ENCODE measurements around the gene FGFBP2.

The FGFBP2 gene

GRCh38 chr4:15990570-15991285 is 27.8 kb upstream of the FGFBP2 start:
- no peak overlapping the region for H3K9ac ChIP-seq (ENCODE audit: low read length)
- no peak overlapping the region for H3K27ac ChIP-seq (ENCODE audit: low read depth, low read length)
- no peaks in the 10 kb centered on the region for H3K4me1 ChIP-seq (ENCODE audit: insufficient read depth, low read length)
- H3K4me3 ChIP-seq (ENCODE audit: low read depth in 1 of 2, low read length in 2 of 2): no peak overlapping the region
- H3K36me3 ChIP-seq (ENCODE audit: insufficient read depth, low read length): no peaks in the 10 kb centered on the region
- no peaks in the 10 kb centered on the region for H3K9me3 ChIP-seq (ENCODE audit: low read length)
- no peaks in the 10 kb centered on the region for H3K27me3 ChIP-seq (ENCODE audit: control insufficient read depth in 1 of 2, insufficient read depth in 2 of 2, low read length in 2 of 2)

DNA sequence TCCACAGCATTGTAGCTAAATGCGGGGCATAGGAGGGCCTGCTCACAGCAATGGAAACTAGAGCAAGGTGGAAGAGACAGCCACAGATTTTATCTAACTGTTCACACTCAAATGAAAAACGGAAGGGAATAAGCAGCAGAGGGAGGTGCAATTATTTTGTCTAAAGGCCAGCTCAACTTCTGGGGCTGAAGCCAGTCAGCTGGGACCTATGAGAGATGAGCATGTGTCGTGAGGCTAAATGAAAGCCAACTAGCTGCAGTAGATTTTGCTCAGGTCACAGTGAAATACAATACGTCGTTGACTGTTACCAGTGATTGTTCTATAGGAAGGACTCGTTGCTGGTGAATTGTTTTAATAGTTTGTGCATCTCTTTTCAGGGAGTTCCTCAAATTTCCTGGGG is 26.4 kb upstream of the FGFBP2 start:
- Histone ChIP-seq H3K9me3 (ENCODE audit: low read length) (no peaks in the 10 kb centered on the region), H3K27me3 (ENCODE audit: control insufficient read depth in 1 of 2, insufficient read depth in 2 of 2, low read length in 2 of 2) (no peaks in the 10 kb centered on the region), H3K4me1 (ENCODE audit: insufficient read depth, low read length) (no peaks in the 10 kb centered on the region), H3K4me3 (ENCODE audit: low read depth in 1 of 2, low read length in 2 of 2) (no peak overlapping the region), H3K27ac (ENCODE audit: low read depth, low read length) (no peak overlapping the region), H3K9ac (ENCODE audit: low read length) (no peak overlapping the region), H3K36me3 (ENCODE audit: insufficient read depth, low read length) (no peaks in the 10 kb centered on the region)

GRCh38 chr4:15988222-15988621 is 25.2 kb upstream of the FGFBP2 start:
- Histone ChIP-seq H3K4me1 (ENCODE audit: insufficient read depth, low read length) (no peaks in the 10 kb centered on the region), H3K27me3 (ENCODE audit: control insufficient read depth in 1 of 2, insufficient read depth in 2 of 2, low read length in 2 of 2) (no peaks in the 10 kb centered on the region), H3K4me3 (ENCODE audit: low read depth in 1 of 2, low read length in 2 of 2) (no peak overlapping the region), H3K9me3 (ENCODE audit: low read length) (no peaks in the 10 kb centered on the region), H3K27ac (ENCODE audit: low read depth, low read length) (no peak overlapping the region), H3K9ac (ENCODE audit: low read length) (no peak overlapping the region), H3K36me3 (ENCODE audit: insufficient read depth, low read length) (no peaks in the 10 kb centered on the region)

GRCh38 chr4:15986907-15987306 is 23.9 kb upstream of the FGFBP2 start:
- no peaks in the 10 kb centered on the region for H3K27me3 ChIP-seq (ENCODE audit: control insufficient read depth in 1 of 2, insufficient read depth in 2 of 2, low read length in 2 of 2)
- H3K4me3 ChIP-seq (ENCODE audit: low read depth in 1 of 2, low read length in 2 of 2): no peak overlapping the region
- no peaks in the 10 kb centered on the region for H3K36me3 ChIP-seq (ENCODE audit: insufficient read depth, low read length)
- H3K27ac ChIP-seq (ENCODE audit: low read depth, low read length): no peak overlapping the region
- H3K9ac ChIP-seq (ENCODE audit: low read length): no peak overlapping the region
- no peaks in the 10 kb centered on the region for H3K9me3 ChIP-seq (ENCODE audit: low read length)
- no peaks in the 10 kb centered on the region for H3K4me1 ChIP-seq (ENCODE audit: insufficient read depth, low read length)

- H3K27ac ChIP-seq (ENCODE audit: low read depth, low read length): no peak overlapping the region
- no peaks in the 10 kb centered on the region for H3K9me3 ChIP-seq (ENCODE audit: low read length)
- no peaks in the 10 kb centered on the region for H3K4me1 ChIP-seq (ENCODE audit: insufficient read depth, low read length)
- H3K27me3 ChIP-seq (ENCODE audit: control insufficient read depth in 1 of 2, insufficient read depth in 2 of 2, low read length in 2 of 2): no peaks in the 10 kb centered on the region
- H3K36me3 ChIP-seq (ENCODE audit: insufficient read depth, low read length): no peaks in the 10 kb centered on the region
- no peak overlapping the region for H3K4me3 ChIP-seq (ENCODE audit: low read depth in 1 of 2, low read length in 2 of 2)
- H3K9ac ChIP-seq (ENCODE audit: low read length): no peak overlapping the region
Observed at GRCh38 chr4:15983610-15984009, 20.6 kb upstream of the FGFBP2 start.

- Histone ChIP-seq H3K4me3 (ENCODE audit: low read depth in 1 of 2, low read length in 2 of 2) (no peak overlapping the region), H3K27ac (ENCODE audit: low read depth, low read length) (no peak overlapping the region), H3K9ac (ENCODE audit: low read length) (no peak overlapping the region), H3K4me1 (ENCODE audit: insufficient read depth, low read length) (no peaks in the 10 kb centered on the region), H3K36me3 (ENCODE audit: insufficient read depth, low read length) (no peaks in the 10 kb centered on the region), H3K27me3 (ENCODE audit: control insufficient read depth in 1 of 2, insufficient read depth in 2 of 2, low read length in 2 of 2) (no peaks in the 10 kb centered on the region), H3K9me3 (ENCODE audit: low read length) (no peaks in the 10 kb centered on the region)
Observed at GRCh38 chr4:15982842-15983524, 20.0 kb upstream of the FGFBP2 start.

DNA sequence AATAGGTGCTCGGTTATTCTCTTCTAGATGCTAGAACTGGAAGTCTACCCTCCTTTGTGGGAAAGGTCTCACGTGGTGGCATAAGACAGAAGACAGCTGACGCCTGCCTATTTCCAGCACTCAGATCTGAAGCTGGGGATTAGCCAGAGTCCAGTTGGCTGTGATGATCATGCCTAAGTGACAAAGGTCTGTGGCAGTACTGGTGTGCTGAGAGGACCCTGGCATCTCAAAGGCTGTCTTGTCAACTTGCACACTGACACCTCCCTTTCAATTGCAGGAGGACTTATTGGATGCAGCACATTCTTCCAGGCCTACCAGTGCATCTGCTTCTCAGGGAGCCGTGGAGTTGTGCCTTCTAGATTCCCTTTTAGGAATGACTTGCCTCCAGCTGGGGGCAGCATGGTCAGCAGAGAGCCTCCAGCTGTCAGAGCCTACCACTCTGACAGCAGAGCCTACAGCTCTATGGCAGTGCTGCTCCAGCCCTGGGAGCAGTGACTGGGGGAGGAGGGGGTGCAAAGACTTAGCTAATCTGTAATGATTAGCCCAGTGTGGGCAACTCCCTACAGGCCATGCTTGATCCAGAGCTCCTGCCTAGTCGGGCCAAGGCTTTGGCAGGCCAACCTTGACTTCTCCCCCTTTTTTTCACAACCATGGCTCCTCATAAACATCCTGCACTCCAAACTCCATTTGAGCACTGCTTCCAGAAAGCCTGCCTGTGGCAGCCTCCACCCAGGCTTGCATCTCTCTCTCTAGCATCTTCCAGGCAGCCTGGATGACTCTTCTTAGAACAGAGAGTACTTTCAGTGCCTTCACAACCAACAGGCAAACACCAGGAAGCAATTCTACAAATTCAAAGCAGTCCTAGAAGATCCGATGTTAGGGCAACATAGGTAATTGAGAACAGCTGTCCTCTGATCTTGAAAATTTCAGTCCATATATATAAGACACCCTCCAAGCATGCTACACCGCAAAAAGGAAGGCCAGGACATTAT is 13.8 kb upstream of the FGFBP2 start:
- no peaks in the 10 kb centered on the region for H3K4me1 ChIP-seq (ENCODE audit: insufficient read depth, low read length)
- H3K27ac ChIP-seq (ENCODE audit: low read depth, low read length): no peak overlapping the region
- no peak overlapping the region for H3K4me3 ChIP-seq (ENCODE audit: low read depth in 1 of 2, low read length in 2 of 2)
- H3K27me3 ChIP-seq (ENCODE audit: control insufficient read depth in 1 of 2, insufficient read depth in 2 of 2, low read length in 2 of 2): no peaks in the 10 kb centered on the region
- H3K36me3 ChIP-seq (ENCODE audit: insufficient read depth, low read length): no peaks in the 10 kb centered on the region
- H3K9ac ChIP-seq (ENCODE audit: low read length): no peak overlapping the region
- no peaks in the 10 kb centered on the region for H3K9me3 ChIP-seq (ENCODE audit: low read length)

- H3K4me1 ChIP-seq (ENCODE audit: insufficient read depth, low read length): no peaks in the 10 kb centered on the region
- no peaks in the 10 kb centered on the region for H3K9me3 ChIP-seq (ENCODE audit: low read length)
- H3K4me3 ChIP-seq (ENCODE audit: low read depth in 1 of 2, low read length in 2 of 2): no peak overlapping the region
- no peaks in the 10 kb centered on the region for H3K36me3 ChIP-seq (ENCODE audit: insufficient read depth, low read length)
- H3K27ac ChIP-seq (ENCODE audit: low read depth, low read length): no peak overlapping the region
- no peak overlapping the region for H3K9ac ChIP-seq (ENCODE audit: low read length)
- no peaks in the 10 kb centered on the region for H3K27me3 ChIP-seq (ENCODE audit: control insufficient read depth in 1 of 2, insufficient read depth in 2 of 2, low read length in 2 of 2)
Observed at GRCh38 chr4:15971068-15971801, 8.3 kb upstream of the FGFBP2 start.

GRCh38 chr4:15968551-15969300 is 5.8 kb upstream of the FGFBP2 start:
- Histone ChIP-seq H3K36me3 (ENCODE audit: insufficient read depth, low read length) (no peaks in the 10 kb centered on the region), H3K27ac (ENCODE audit: low read depth, low read length) (no peak overlapping the region), H3K4me3 (ENCODE audit: low read depth in 1 of 2, low read length in 2 of 2) (no peak overlapping the region), H3K4me1 (ENCODE audit: insufficient read depth, low read length) (no peaks in the 10 kb centered on the region), H3K9ac (ENCODE audit: low read length) (no peak overlapping the region), H3K27me3 (ENCODE audit: control insufficient read depth in 1 of 2, insufficient read depth in 2 of 2, low read length in 2 of 2) (no peaks in the 10 kb centered on the region), H3K9me3 (ENCODE audit: low read length) (no peaks in the 10 kb centered on the region)

DNA sequence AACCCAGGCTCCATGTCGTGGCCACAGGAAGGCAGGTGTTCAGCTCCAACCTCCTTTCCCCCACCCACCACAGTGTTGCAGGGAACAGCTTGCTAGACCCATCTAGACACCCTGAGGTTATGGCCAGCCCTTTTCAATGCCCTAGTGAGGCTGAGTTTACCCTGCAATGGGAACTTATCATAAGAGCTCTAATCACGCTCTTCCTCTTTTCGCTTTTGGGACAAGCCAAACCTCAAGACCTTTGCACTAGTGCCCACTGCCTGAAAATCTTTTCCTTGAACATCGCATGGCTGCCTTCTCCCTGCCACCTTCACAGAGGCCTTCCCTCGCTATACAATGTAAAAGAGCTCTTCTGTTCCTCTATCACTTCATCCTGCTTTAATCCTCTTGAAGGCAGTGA is 2.4 kb upstream of the FGFBP2 start:
- H3K27me3 ChIP-seq (ENCODE audit: control insufficient read depth in 1 of 2, insufficient read depth in 2 of 2, low read length in 2 of 2): no peaks in the 10 kb centered on the region
- H3K27ac ChIP-seq (ENCODE audit: low read depth, low read length): no peak overlapping the region
- no peak overlapping the region for H3K9ac ChIP-seq (ENCODE audit: low read length)
- H3K4me1 ChIP-seq (ENCODE audit: insufficient read depth, low read length): peaks cover 8% of the 10 kb centered on the region
- H3K4me3 ChIP-seq (ENCODE audit: low read depth in 1 of 2, low read length in 2 of 2): no peak overlapping the region
- no peaks in the 10 kb centered on the region for H3K9me3 ChIP-seq (ENCODE audit: low read length)
- no peaks in the 10 kb centered on the region for H3K36me3 ChIP-seq (ENCODE audit: insufficient read depth, low read length)

Measured in muscle layer of colon (tissue), 2 donors.